HEK293 (cell line): ENCODE measurements around the gene ACTR1B.

ENCODE experiments used
- CTCF ChIA-PET: fragments of 350-600 bp; formaldehyde crosslinking; extraction: SDS; loops from one replicate; lab custom pipeline; 2021; ENCODE audit warnings: antibody characterized with exemption; lab: Yijun Ruan, JAX
- POLR2A ChIA-PET: fragments of 300-600 bp; formaldehyde crosslinking; extraction: SDS; loops from one replicate; lab custom pipeline; 2020; ENCODE audit warnings: antibody characterized with exemption, inconsistent platforms; lab: Yijun Ruan, JAX
- H3K27ac ChIP-seq: fragments of 200-500 bp; sonication (Bioruptor generic); 2 replicates; pipeline ENCODE4 v1.5.1; 2014; ENCODE audit warnings: low read depth, low read length, control low read depth, inconsistent platforms; ENCODE audit errors: extremely low read depth
- H3K36me3 ChIP-seq, 2 experiments: fragments of 200-500 bp in 1 of 2; sonication (Bioruptor generic) in 1 of 2; 1 replicate in 1 of 2; 2 replicates in 1 of 2; pipeline ENCODE4 v1.5.1; 2014 to 2017; ENCODE audit warnings: inconsistent platforms in 2 of 2, low read length in 2 of 2; ENCODE audit not compliant: control insufficient read depth in 2 of 2, insufficient read depth in 1 of 2
- H3K4me1 ChIP-seq: fragments of 200-500 bp; sonication (Bioruptor generic); 2 replicates; pipeline ENCODE4 v1.5.1; 2014; ENCODE audit warnings: mild to moderate bottlenecking, low read length, inconsistent platforms; ENCODE audit not compliant: control insufficient read depth, insufficient read depth
- H3K4me3 ChIP-seq: 2 replicates; pipeline ENCODE4 v1.5.1; 2011; ENCODE audit warnings: low read depth, mild to moderate bottlenecking, control low read depth, low read length, moderate library complexity
- H3K9me3 ChIP-seq: fragments of 200-500 bp; sonication (Bioruptor generic); 2 replicates; pipeline ENCODE4 v1.5.1; 2014; ENCODE audit warnings: low read depth, low read length, inconsistent platforms; ENCODE audit not compliant: control insufficient read depth, insufficient read depth
- BCL6B ChIP-seq: fragments of 450-650 bp; formaldehyde crosslinking; IDR thresholded peaks from 2 replicates; pipeline ENCODE4 v1.5.1; 2017; ENCODE audit warnings: missing biosample characterization, missing genetic modification characterization
- KLF16 ChIP-seq: fragments of 450-650 bp; formaldehyde crosslinking; IDR thresholded peaks from 2 replicates; pipeline ENCODE4 v1.5.1; 2017; ENCODE audit warnings: missing biosample characterization, missing genetic modification characterization
- MYNN ChIP-seq: fragments of 450-650 bp; formaldehyde crosslinking; IDR thresholded peaks from 2 replicates; pipeline ENCODE4 v1.5.1; 2016; ENCODE audit warnings: missing biosample characterization, missing genetic modification characterization, borderline replicate concordance
- PRDM10 ChIP-seq: fragments of 450-650 bp; formaldehyde crosslinking; IDR thresholded peaks from 2 replicates; pipeline ENCODE4 v1.5.1; 2016; ENCODE audit warnings: missing biosample characterization, missing genetic modification characterization
- PRDM4 ChIP-seq: fragments of 450-650 bp; formaldehyde crosslinking; IDR thresholded peaks from 2 replicates; pipeline ENCODE4 v1.5.1; 2017; ENCODE audit warnings: missing biosample characterization, missing genetic modification characterization
- REST ChIP-seq: fragments of 450-650 bp; formaldehyde crosslinking; IDR thresholded peaks from 2 replicates; pipeline ENCODE4 v1.5.1; 2016; ENCODE audit warnings: missing biosample characterization, missing genetic modification characterization
- ZNF133 ChIP-seq: fragments of 450-650 bp; formaldehyde crosslinking; IDR thresholded peaks from 2 replicates; pipeline ENCODE4 v1.5.1; 2016; ENCODE audit warnings: missing biosample characterization, missing genetic modification characterization
- ZNF138 ChIP-seq: fragments of 450-650 bp; formaldehyde crosslinking; IDR thresholded peaks from 2 replicates; pipeline ENCODE4 v1.5.1; 2016; ENCODE audit warnings: missing biosample characterization, missing genetic modification characterization, borderline replicate concordance
- ZNF324 ChIP-seq: fragments of 450-650 bp; formaldehyde crosslinking; IDR thresholded peaks from 2 replicates; pipeline ENCODE4 v1.5.1; 2016; ENCODE audit warnings: missing biosample characterization, missing genetic modification characterization
- ZNF341 ChIP-seq: fragments of 450-650 bp; formaldehyde crosslinking; IDR thresholded peaks from 2 replicates; pipeline ENCODE4; 2016; ENCODE audit warnings: low read depth, missing biosample characterization, missing genetic modification characterization
- ZNF350 ChIP-seq: fragments of 450-650 bp; formaldehyde crosslinking; IDR thresholded peaks from 2 replicates; pipeline ENCODE4 v1.5.0; 2017; ENCODE audit warnings: missing biosample characterization, mild to moderate bottlenecking, missing genetic modification characterization
- ZNF366 ChIP-seq: fragments of 450-650 bp; formaldehyde crosslinking; conservative IDR thresholded peaks from 2 replicates; pipeline ENCODE4 v1.5.1; 2016; ENCODE audit warnings: missing biosample characterization, missing genetic modification characterization
- ZNF398 ChIP-seq: fragments of 450-650 bp; formaldehyde crosslinking; IDR thresholded peaks from 2 replicates; pipeline ENCODE4 v1.5.1; 2017; ENCODE audit warnings: missing biosample characterization, missing genetic modification characterization
- ZNF404 ChIP-seq: fragments of 450-650 bp; formaldehyde crosslinking; IDR thresholded peaks from 2 replicates; pipeline ENCODE4 v1.5.1; 2017; ENCODE audit warnings: missing biosample characterization, missing genetic modification characterization
- ZNF510 ChIP-seq: fragments of 450-650 bp; formaldehyde crosslinking; IDR thresholded peaks from 2 replicates; pipeline ENCODE4 v1.5.1; 2018; ENCODE audit warnings: mild to moderate bottlenecking, missing genetic modification characterization, missing biosample characterization; ENCODE audit not compliant: insufficient replicate concordance
- ZNF560 ChIP-seq: fragments of 450-650 bp; formaldehyde crosslinking; IDR thresholded peaks from 2 replicates; pipeline ENCODE4 v1.5.1; 2017; ENCODE audit warnings: missing biosample characterization, missing genetic modification characterization, borderline replicate concordance
- ZNF596 ChIP-seq: fragments of 450-650 bp; IDR thresholded peaks from 2 replicates; pipeline ENCODE4 v1.5.0; 2018; ENCODE audit warnings: missing biosample characterization, mild to moderate bottlenecking, missing genetic modification characterization, moderate library complexity
- ZNF692 ChIP-seq: fragments of 450-650 bp; formaldehyde crosslinking; IDR thresholded peaks from 2 replicates; pipeline ENCODE4 v1.5.1; 2016; ENCODE audit warnings: missing biosample characterization, missing genetic modification characterization
- ZNF792 ChIP-seq: fragments of 450-650 bp; formaldehyde crosslinking; IDR thresholded peaks from 2 replicates; pipeline ENCODE4 v1.5.1; 2016; ENCODE audit warnings: missing biosample characterization, missing genetic modification characterization
- ZSCAN30 ChIP-seq: fragments of 450-650 bp; IDR thresholded peaks from 2 replicates; pipeline ENCODE4 v1.5.1; 2018; ENCODE audit warnings: missing biosample characterization, mild to moderate bottlenecking, missing genetic modification characterization, moderate library complexity

The ACTR1B gene

GRCh38 chr2:97704989-97705388, 41.1 kb upstream of the ACTR1B start (continued):
- TF ChIP-seq ZNF692 (tag by site-specific recombination) (no peak), BCL6B (tag by site-specific recombination) (no peak), ZNF510 (tag by site-specific recombination) (no peak), ZNF366 (tag by site-specific recombination) (no peak), KLF16 (tag by site-specific recombination) (no peak), REST (tag by site-specific recombination) (no peak), ZNF560 (tag by site-specific recombination) (no peak), PRDM10 (no peak), ZNF596 (tag by site-specific recombination) (no peak)
- TF ChIP-seq, all 188 proteins: peak for 0

GRCh38 chr2:97703741-97704140, 39.9 kb upstream of the ACTR1B start:
- no peaks in the 10 kb centered on the region for H3K4me1 ChIP-seq
- TF ChIP-seq ZNF404 (tag by site-specific recombination), result no peak
- TF ChIP-seq ZNF138 (tag by site-specific recombination), result no peak
- no peak for TF ChIP-seq ZNF350 (tag by site-specific recombination)
- no peak for TF ChIP-seq ZNF133
- TF ChIP-seq ZNF324, result no peak
- no peak for TF ChIP-seq PRDM4 (tag by site-specific recombination)
- no peak for TF ChIP-seq ZSCAN30
- no peak for TF ChIP-seq MYNN (tag by site-specific recombination)
- TF ChIP-seq ZNF398 (tag by site-specific recombination), result no peak
- TF ChIP-seq ZNF792 (tag by site-specific recombination), result no peak
- TF ChIP-seq ZNF341 (tag by site-specific recombination), result no peak
- CTCF ChIA-PET, result interaction anchor here (0.5 kb wide), 1 partner anchor 423 kb away, joined by 3 read pairs; no protein-coding TSS in a partner anchor

More at GRCh38 chr2:97703741-97704140, 39.9 kb upstream of the ACTR1B start:
- H3K27ac ChIP-seq, result no peak overlapping the region
- no peaks in the 10 kb centered on the region for H3K9me3 ChIP-seq
- no peak overlapping the region for H3K4me3 ChIP-seq
- no peaks in the 10 kb centered on the region for H3K36me3 ChIP-seq
- POLR2A ChIA-PET, result no interaction called here
